Measurements from ENCODE around the gene SLC39A7. TPM values are rescaled to one million over a fixed set of nuclear protein-coding genes. Genes with fewer than 3 reads are reported as not detected.

The SLC39A7 gene
- total and polyA plus RNA-seq, 2 of the 13 experiments (the other 11 are each of a cell fraction or from before 2014, with no cell fraction given): 142 to 229 TPM

DNA sequence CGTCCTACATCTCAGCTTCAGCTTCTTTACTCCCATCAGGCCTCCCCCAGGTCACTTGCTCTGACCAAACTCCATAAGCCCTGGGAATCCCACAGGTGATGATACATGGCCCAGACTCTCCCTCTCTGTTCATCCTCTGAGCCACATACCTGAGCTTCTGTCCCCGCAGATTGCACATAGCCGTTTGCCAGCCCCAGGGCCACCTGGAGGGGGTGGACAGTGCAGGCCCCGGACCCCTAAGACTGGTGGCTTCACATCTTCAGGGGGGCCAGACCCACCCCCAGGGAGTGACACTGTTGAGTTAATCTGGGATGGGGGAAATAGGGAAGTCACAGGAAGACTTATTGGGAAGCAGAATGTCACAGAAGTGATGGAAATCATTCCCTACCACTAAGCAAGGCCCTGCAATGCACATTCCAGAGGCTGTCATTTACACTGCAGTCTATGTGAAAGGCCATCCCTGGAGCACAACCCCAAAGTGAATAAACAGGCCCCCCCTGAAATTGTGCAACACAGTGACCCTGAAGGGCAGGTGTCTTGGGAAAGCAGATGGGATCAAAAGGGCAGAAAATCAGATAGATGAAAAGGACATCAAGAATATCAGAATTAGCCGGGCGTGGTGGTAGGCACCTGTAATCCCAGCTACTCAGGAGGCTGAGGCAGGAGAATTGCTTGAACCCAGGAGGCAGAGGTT is 2.4 kb upstream of the SLC39A7 start (continued):
- TF ChIP-seq GABPB1 (CRISPR knock-in tag; IDR thresholded peaks at IDR 0.05): peak; percentile 64; the same call in 1 of the 2 replicates
- TF ChIP-seq, protein P1, sequence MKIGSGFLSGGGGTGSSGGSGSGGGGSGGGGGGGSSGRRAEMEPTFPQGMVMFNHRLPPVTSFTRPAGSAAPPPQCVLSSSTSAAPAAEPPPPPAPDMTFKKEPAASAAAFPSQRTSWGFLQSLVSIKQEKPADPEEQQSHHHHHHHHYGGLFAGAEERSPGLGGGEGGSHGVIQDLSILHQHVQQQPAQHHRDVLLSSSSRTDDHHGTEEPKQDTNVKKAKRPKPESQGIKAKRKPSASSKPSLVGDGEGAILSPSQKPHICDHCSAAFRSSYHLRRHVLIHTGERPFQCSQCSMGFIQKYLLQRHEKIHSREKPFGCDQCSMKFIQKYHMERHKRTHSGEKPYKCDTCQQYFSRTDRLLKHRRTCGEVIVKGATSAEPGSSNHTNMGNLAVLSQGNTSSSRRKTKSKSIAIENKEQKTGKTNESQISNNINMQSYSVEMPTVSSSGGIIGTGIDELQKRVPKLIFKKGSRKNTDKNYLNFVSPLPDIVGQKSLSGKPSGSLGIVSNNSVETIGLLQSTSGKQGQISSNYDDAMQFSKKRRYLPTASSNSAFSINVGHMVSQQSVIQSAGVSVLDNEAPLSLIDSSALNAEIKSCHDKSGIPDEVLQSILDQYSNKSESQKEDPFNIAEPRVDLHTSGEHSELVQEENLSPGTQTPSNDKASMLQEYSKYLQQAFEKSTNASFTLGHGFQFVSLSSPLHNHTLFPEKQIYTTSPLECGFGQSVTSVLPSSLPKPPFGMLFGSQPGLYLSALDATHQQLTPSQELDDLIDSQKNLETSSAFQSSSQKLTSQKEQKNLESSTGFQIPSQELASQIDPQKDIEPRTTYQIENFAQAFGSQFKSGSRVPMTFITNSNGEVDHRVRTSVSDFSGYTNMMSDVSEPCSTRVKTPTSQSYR (CRISPR knock-in tag; IDR thresholded peaks at IDR 0.05; ENCODE audit: borderline replicate concordance): peak; percentile 92
- TF ChIP-seq THAP11 (CRISPR knock-in tag; IDR thresholded peaks at IDR 0.05): peak; percentile 86
- no peak for TF ChIP-seq ZNF510 (CRISPR knock-in tag; IDR thresholded peaks at IDR 0.05; ENCODE audit: low read depth)
- TF ChIP-seq ZNF224 (CRISPR knock-in tag; IDR thresholded peaks at IDR 0.05): 0 out of 2 replicates have a peak, but pooled peaks have one; percentile 42
- TF ChIP-seq, protein P2, sequence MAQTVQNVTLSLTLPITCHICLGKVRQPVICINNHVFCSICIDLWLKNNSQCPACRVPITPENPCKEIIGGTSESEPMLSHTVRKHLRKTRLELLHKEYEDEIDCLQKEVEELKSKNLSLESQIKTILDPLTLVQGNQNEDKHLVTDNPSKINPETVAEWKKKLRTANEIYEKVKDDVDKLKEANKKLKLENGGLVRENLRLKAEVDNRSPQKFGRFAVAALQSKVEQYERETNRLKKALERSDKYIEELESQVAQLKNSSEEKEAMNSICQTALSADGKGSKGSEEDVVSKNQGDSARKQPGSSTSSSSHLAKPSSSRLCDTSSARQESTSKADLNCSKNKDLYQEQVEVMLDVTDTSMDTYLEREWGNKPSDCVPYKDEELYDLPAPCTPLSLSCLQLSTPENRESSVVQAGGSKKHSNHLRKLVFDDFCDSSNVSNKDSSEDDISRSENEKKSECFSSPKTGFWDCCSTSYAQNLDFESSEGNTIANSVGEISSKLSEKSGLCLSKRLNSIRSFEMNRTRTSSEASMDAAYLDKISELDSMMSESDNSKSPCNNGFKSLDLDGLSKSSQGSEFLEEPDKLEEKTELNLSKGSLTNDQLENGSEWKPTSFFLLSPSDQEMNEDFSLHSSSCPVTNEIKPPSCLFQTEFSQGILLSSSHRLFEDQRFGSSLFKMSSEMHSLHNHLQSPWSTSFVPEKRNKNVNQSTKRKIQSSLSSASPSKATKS (CRISPR knock-in tag; IDR thresholded peaks at IDR 0.05): 0 out of 2 replicates have a peak, but pooled peaks have one; percentile 67
- TF ChIP-seq, protein P3, sequence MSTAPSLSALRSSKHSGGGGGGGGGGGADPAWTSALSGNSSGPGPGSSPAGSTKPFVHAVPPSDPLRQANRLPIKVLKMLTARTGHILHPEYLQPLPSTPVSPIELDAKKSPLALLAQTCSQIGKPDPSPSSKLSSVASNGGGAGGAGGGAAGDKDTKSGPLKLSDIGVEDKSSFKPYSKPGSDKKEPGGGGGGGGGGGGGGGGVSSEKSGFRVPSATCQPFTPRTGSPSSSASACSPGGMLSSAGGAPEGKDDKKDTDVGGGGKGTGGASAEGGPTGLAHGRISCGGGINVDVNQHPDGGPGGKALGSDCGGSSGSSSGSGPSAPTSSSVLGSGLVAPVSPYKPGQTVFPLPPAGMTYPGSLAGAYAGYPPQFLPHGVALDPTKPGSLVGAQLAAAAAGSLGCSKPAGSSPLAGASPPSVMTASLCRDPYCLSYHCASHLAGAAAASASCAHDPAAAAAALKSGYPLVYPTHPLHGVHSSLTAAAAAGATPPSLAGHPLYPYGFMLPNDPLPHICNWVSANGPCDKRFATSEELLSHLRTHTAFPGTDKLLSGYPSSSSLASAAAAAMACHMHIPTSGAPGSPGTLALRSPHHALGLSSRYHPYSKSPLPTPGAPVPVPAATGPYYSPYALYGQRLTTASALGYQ (CRISPR knock-in tag; IDR thresholded peaks at IDR 0.05): peak; percentile 88
- peak; percentile 99 for TF ChIP-seq RXRB (CRISPR knock-in tag; IDR thresholded peaks at IDR 0.05; ENCODE audit: borderline replicate concordance)
- TF ChIP-seq ZFP90 (CRISPR knock-in tag; IDR thresholded peaks at IDR 0.05; ENCODE audit: borderline replicate concordance): no peak; the same call in 1 of the 2 replicates
- peak; percentile 83; the same call in 1 of the 2 replicates for TF ChIP-seq ISL2 (CRISPR knock-in tag; IDR thresholded peaks at IDR 0.05)
- TF ChIP-seq JUN (CRISPR knock-in tag; IDR thresholded peaks at IDR 0.05): peak; percentile 74
- TF ChIP-seq, protein P4, sequence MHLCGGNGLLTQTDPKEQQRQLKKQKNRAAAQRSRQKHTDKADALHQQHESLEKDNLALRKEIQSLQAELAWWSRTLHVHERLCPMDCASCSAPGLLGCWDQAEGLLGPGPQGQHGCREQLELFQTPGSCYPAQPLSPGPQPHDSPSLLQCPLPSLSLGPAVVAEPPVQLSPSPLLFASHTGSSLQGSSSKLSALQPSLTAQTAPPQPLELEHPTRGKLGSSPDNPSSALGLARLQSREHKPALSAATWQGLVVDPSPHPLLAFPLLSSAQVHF (CRISPR knock-in tag; IDR thresholded peaks at IDR 0.05): 0 out of 2 replicates have a peak, but pooled peaks have one; percentile 18
- TF ChIP-seq, protein P5, sequence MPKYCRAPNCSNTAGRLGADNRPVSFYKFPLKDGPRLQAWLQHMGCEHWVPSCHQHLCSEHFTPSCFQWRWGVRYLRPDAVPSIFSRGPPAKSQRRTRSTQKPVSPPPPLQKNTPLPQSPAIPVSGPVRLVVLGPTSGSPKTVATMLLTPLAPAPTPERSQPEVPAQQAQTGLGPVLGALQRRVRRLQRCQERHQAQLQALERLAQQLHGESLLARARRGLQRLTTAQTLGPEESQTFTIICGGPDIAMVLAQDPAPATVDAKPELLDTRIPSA (CRISPR knock-in tag; IDR thresholded peaks at IDR 0.05; ENCODE audit: borderline replicate concordance): no peak
- TF ChIP-seq, protein P6, sequence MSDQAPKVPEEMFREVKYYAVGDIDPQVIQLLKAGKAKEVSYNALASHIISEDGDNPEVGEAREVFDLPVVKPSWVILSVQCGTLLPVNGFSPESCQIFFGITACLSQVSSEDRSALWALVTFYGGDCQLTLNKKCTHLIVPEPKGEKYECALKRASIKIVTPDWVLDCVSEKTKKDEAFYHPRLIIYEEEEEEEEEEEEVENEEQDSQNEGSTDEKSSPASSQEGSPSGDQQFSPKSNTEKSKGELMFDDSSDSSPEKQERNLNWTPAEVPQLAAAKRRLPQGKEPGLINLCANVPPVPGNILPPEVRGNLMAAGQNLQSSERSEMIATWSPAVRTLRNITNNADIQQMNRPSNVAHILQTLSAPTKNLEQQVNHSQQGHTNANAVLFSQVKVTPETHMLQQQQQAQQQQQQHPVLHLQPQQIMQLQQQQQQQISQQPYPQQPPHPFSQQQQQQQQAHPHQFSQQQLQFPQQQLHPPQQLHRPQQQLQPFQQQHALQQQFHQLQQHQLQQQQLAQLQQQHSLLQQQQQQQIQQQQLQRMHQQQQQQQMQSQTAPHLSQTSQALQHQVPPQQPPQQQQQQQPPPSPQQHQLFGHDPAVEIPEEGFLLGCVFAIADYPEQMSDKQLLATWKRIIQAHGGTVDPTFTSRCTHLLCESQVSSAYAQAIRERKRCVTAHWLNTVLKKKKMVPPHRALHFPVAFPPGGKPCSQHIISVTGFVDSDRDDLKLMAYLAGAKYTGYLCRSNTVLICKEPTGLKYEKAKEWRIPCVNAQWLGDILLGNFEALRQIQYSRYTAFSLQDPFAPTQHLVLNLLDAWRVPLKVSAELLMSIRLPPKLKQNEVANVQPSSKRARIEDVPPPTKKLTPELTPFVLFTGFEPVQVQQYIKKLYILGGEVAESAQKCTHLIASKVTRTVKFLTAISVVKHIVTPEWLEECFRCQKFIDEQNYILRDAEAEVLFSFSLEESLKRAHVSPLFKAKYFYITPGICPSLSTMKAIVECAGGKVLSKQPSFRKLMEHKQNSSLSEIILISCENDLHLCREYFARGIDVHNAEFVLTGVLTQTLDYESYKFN (CRISPR knock-in tag; conservative IDR thresholded peaks at IDR 0.05): peak; percentile 97
- TF ChIP-seq BHLHE40 (IDR thresholded peaks at IDR 0.05; ENCODE audit: low read length): peak; percentile 65; the same call in 1 of the 2 replicates
- TF ChIP-seq RXRA (CRISPR knock-in tag; IDR thresholded peaks at IDR 0.05): peak; percentile 95
